Adipocyte (in vitro differentiated cells): ENCODE data around the gene DTD2.

Source experiments
- DNase-seq: peaks from one replicate; pipeline ENCODE4 v3.0.0-alpha.2; 2015; ENCODE audit warnings: low read depth
- H3K27me3 ChIP-seq: replicated peaks from 2 replicates; pipeline ENCODE4 v1.7.0; 2013; ENCODE audit warnings: mild to moderate bottlenecking, low read length, moderate library complexity; ENCODE audit not compliant: control insufficient read depth, insufficient read depth
- H3K36me3 ChIP-seq: 2 replicates; pipeline ENCODE4 v1.7.0; 2013; ENCODE audit warnings: low read length, mild to moderate bottlenecking, moderate library complexity; ENCODE audit not compliant: control insufficient read depth, insufficient read depth, severe bottlenecking
- H3K4me1 ChIP-seq: 2 replicates; pipeline ENCODE4 v1.7.0; 2013; ENCODE audit warnings: mild to moderate bottlenecking, low read length, moderate library complexity; ENCODE audit not compliant: control insufficient read depth, insufficient read depth
- H3K4me3 ChIP-seq: 2 replicates; pipeline ENCODE4 v1.7.0; 2013; ENCODE audit warnings: mild to moderate bottlenecking, low read length, moderate library complexity
- H3K9ac ChIP-seq: 2 replicates; pipeline ENCODE4 v1.7.0; 2013; ENCODE audit warnings: mild to moderate bottlenecking, low read length, moderate library complexity
- H3K9me3 ChIP-seq: 2 replicates; pipeline ENCODE4 v1.7.0; 2013; ENCODE audit warnings: mild to moderate bottlenecking, low read length, moderate library complexity; ENCODE audit not compliant: control insufficient read depth

Gene DTD2

DNA sequence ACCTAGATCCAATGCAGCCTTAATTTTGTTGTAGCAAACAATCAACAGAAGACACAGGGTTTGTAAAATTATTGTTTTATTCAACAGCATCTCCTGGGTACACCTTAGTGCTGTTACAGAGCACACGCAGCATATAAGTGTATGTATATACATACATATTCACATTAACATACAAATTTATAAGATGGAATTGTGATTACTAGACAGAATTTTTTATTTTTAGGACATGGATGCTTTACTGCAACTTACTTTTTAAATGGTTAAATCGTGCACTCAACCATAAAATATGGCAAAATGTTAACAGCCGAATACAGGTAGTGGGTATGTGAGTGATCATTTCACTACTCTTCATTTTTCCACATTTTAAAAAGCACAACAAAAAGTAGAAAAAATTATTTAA, 53.6 kb downstream of the DTD2 start:
- Histone ChIP-seq H3K9ac (no peak overlapping the region), H3K9me3 (no peaks in the 10 kb centered on the region), H3K36me3 (peaks cover 33% of the 10 kb centered on the region), H3K27me3 (no peaks in the 10 kb centered on the region), H3K4me1 (peaks cover 5% of the 10 kb centered on the region), H3K4me3 (no peak overlapping the region)
- no peak for DNase-seq

- no peak for DNase-seq
- H3K36me3 ChIP-seq = peaks cover 41% of the 10 kb centered on the region
- H3K9me3 ChIP-seq = no peaks in the 10 kb centered on the region
- no peak overlapping the region for H3K9ac ChIP-seq
- no peaks in the 10 kb centered on the region for H3K27me3 ChIP-seq
- peaks cover 5% of the 10 kb centered on the region for H3K4me1 ChIP-seq
- no peak overlapping the region for H3K4me3 ChIP-seq
Observed at GRCh38 chr14:31402764-31403439, 54.4 kb downstream of the DTD2 start.

GRCh38 chr14:31401369-31401932, 55.9 kb downstream of the DTD2 start:
- Histone ChIP-seq H3K9ac (no peak overlapping the region), H3K9me3 (no peaks in the 10 kb centered on the region), H3K36me3 (peaks cover 52% of the 10 kb centered on the region), H3K4me1 (peaks cover 5% of the 10 kb centered on the region), H3K4me3 (no peak overlapping the region), H3K27me3 (no peaks in the 10 kb centered on the region)
- no peak for DNase-seq

- peaks cover 63% of the 10 kb centered on the region for H3K36me3 ChIP-seq
- H3K9me3 ChIP-seq = no peaks in the 10 kb centered on the region
- H3K27me3 ChIP-seq = no peaks in the 10 kb centered on the region
- H3K4me1 ChIP-seq = peaks cover 5% of the 10 kb centered on the region
- no peak for DNase-seq
- no peak overlapping the region for H3K4me3 ChIP-seq
- H3K9ac ChIP-seq = no peak overlapping the region
Observed at GRCh38 chr14:31400031-31400638, 57.2 kb downstream of the DTD2 start.
